A172 (cell line): Measurements from ENCODE around the gene CIAO1. TPM values are rescaled to one million over a fixed set of nuclear protein-coding genes. Genes with fewer than 3 reads are reported as not detected.

Experiments used
- total RNA-seq: library from RNA; depleted of rRNA; stranded (reverse); fragments of >200 nt; shearing (Covaris generic); gene quantifications from 2 replicates; pipeline ENCODE4 v1.2.3, GENCODE V29; 2014; rRNA removed

The CIAO1 gene
- total RNA-seq, 1 experiment from 2014 or later: 119 TPM

Other genes with a start within 250 kb of the CIAO1 start
- gene GPAT2, start 231.3 kb upstream of the CIAO1 start, total RNA-seq: not detected in 2 replicates
- not detected in 2 replicates for gene ADRA2B, start 149.7 kb upstream of the CIAO1 start, total RNA-seq
- not detected in 2 replicates for gene ASTL, start 127.7 kb upstream of the CIAO1 start, total RNA-seq
- 0.05 TPM in 1 of 2 replicates, not detected in the other for gene DUSP2, start 120.8 kb upstream of the CIAO1 start, total RNA-seq
- gene STARD7, start 57.4 kb upstream of the CIAO1 start, total RNA-seq: 191 and 196 TPM in 2 replicates
- 35.0 and 37.8 TPM in 2 replicates for gene TMEM127, start 228 bp upstream of the CIAO1 start, total RNA-seq
- 33.0 and 38.5 TPM in 2 replicates for gene SNRNP200, start 39.3 kb downstream of the CIAO1 start, total RNA-seq
- not detected in 2 replicates for gene ITPRIPL1, start 59.1 kb downstream of the CIAO1 start, total RNA-seq
- gene NCAPH, start 69.5 kb downstream of the CIAO1 start, total RNA-seq: 48.4 and 56.8 TPM in 2 replicates
- 0.45 and 0.93 TPM in 2 replicates for gene NEURL3, start 239.1 kb downstream of the CIAO1 start, total RNA-seq